GM12878 (cell line): Measurements from ENCODE around the gene CLK2. TPM values are rescaled to one million over a fixed set of nuclear protein-coding genes. Genes with fewer than 3 reads are reported as not detected.

ENCODE experiments used
- ATAC-seq: fragments of 200-7000 bp; cut with Tn5 transposase; 3 replicates; pipeline ENCODE4 v1.9.1; 2020; ENCODE audit warnings: mild to moderate bottlenecking, moderate library complexity
- BruUV-seq: library from RNA; stranded (reverse); fragments of 400-500 nt; replicated peaks from 2 replicates; lab custom pipeline; 2021; lab: Mats Ljungman, UMichigan
- CTCF ChIA-PET: fragments of 300-600 bp; sonication (Branson Sonifier 250); formaldehyde crosslinking; extraction: SDS; loops from one replicate; lab custom pipeline; 2021; ENCODE audit warnings: inconsistent platforms; lab: Yijun Ruan, JAX
- POLR2A ChIA-PET: fragments of 350-600 bp; formaldehyde crosslinking; extraction: SDS; loops from one replicate; lab custom pipeline; 2021; ENCODE audit warnings: inconsistent platforms; lab: Charles Lee
- RAD21 ChIA-PET: fragments of 300-600 bp; sonication (Branson Sonifier 250); formaldehyde crosslinking; loops from one replicate; lab custom pipeline; 2023; ENCODE audit warnings: antibody characterized with exemption; ENCODE audit not compliant: unreplicated experiment; lab: Charles Lee
- SMC1A ChIA-PET: fragments of 300-600 bp; sonication (Branson Sonifier 250); formaldehyde crosslinking; loops from one replicate; lab custom pipeline; 2023; ENCODE audit not compliant: unreplicated experiment, uncharacterized antibody; lab: Charles Lee
- DNase-seq: peaks from one replicate; pipeline ENCODE4 v3.0.0-alpha.2; 2011; ENCODE audit warnings: low read depth, low spot score
- FAIRE-seq: peaks from 3 replicates; lab custom pipeline; 2011; peaks lifted over from hg19 to GRCh38; lab: Jason Lieb, UNC
- H2AFZ ChIP-seq: 2 replicates; pipeline ENCODE4 v1.6.0; 2011; ENCODE audit warnings: low read depth, low read length, control low read depth; ENCODE audit not compliant: control insufficient read depth
- H3K27ac ChIP-seq: 2 replicates; pipeline ENCODE4 v1.5.1; 2011; ENCODE audit warnings: control low read depth; ENCODE audit not compliant: control insufficient read depth, insufficient read depth
- H3K27me3 ChIP-seq, 2 experiments: replicated peaks in 1 of 2; 2 replicates each; pipeline versions ENCODE4 v1.6.0 to v1.6.1; 2011; ENCODE audit warnings: low read length in 1 of 2; ENCODE audit not compliant: control insufficient read depth in 2 of 2, insufficient read depth in 2 of 2
- H3K36me3 ChIP-seq, 2 experiments: 2 replicates each; pipeline ENCODE4 v1.5.1; 2011; ENCODE audit warnings: low read length in 1 of 2; ENCODE audit not compliant: control insufficient read depth in 2 of 2, insufficient read depth in 2 of 2
- H3K4me1 ChIP-seq: 2 replicates; pipeline ENCODE4 v1.6.1; 2011; ENCODE audit warnings: mild to moderate bottlenecking, low read length, moderate library complexity, mixed read lengths; ENCODE audit not compliant: control insufficient read depth, insufficient read depth
- H3K4me2 ChIP-seq: 2 replicates; pipeline ENCODE4 v1.6.0; 2011; ENCODE audit warnings: control low read depth; ENCODE audit not compliant: control insufficient read depth, insufficient read depth
- H3K4me3 ChIP-seq: fragments of 200-600 bp; sonication (generic); 2 replicates; pipeline ENCODE4 v1.5.1; 2016
- H3K79me2 ChIP-seq: 2 replicates; pipeline ENCODE4 v1.6.0; 2011; ENCODE audit warnings: low read length; ENCODE audit not compliant: control insufficient read depth, insufficient read depth
- H3K9ac ChIP-seq: 2 replicates; pipeline ENCODE4 v1.8.0; 2011; ENCODE audit warnings: low read length, control low read depth, mixed read lengths; ENCODE audit not compliant: control insufficient read depth, insufficient read depth
- H3K9me3 ChIP-seq: replicated peaks from 3 replicates; pipeline ENCODE4 v1.5.1; 2011; ENCODE audit warnings: mild to moderate bottlenecking, low read length; ENCODE audit not compliant: control insufficient read depth, insufficient read depth
- H4K20me1 ChIP-seq: 2 replicates; pipeline ENCODE4 v1.6.0; 2011; ENCODE audit not compliant: control insufficient read depth, insufficient read depth
- EED ChIP-seq: sonication (generic); IDR thresholded peaks from 2 replicates; pipeline ENCODE4 v1.6.1; 2016; ENCODE audit warnings: antibody characterized with exemption, low read depth
- NFIC ChIP-seq: IDR thresholded peaks from 2 replicates; pipeline ENCODE4 v1.6.1; 2012; ENCODE audit warnings: low read depth, mild to moderate bottlenecking, inconsistent platforms, low read length, moderate library complexity
- POLR2A ChIP-seq: IDR thresholded peaks from 2 replicates; pipeline ENCODE4 v1.6.1; 2011; ENCODE audit warnings: low read depth, mild to moderate bottlenecking, low read length
- SKIL ChIP-seq: fragments of 450-650 bp; IDR thresholded peaks from 2 replicates; pipeline ENCODE4 v1.6.1; 2017; ENCODE audit warnings: mild to moderate bottlenecking, low read depth, inconsistent platforms; ENCODE audit not compliant: poor library complexity, severe bottlenecking
- SREBF2 ChIP-seq: IDR thresholded peaks from 2 replicates; pipeline ENCODE4 v1.6.1; 2012; ENCODE audit warnings: mild to moderate bottlenecking, low read length
- WGBS: methylation state at CpG from one replicate; pipeline ENCODE4 v1.1.6; 2016; ENCODE audit warnings: low lambda C conversion rate; ENCODE audit not compliant: insufficient replicate concordance, insufficient coverage; ENCODE audit errors: missing lambda C conversion rate; 5-methylcytosine and 5-hydroxymethylcytosine counted together
- in situ Hi-C: fragments of 300-500 bp; cut with MboI; formaldehyde crosslinking; loops from 9 replicates; pipeline ENCODE4 v1.14.3; 2018; ENCODE audit warnings: mixed read lengths
- intact Hi-C: fragments of 100-400 bp; cut with micrococcal nuclease; formaldehyde crosslinking; loops from one replicate; pipeline ENCODE4 v1.14.2; 2022; ENCODE audit not compliant: unreplicated experiment
- polyA plus RNA-seq, 11 experiments: library from polyadenylated mRNA; depleted of rRNA in 4 of 11; unstranded in 6 of 11; stranded (reverse) in 5 of 11; fragments of >200 nt; fragmentation: Nextera tagmentation in 4 of 11; fragmentation: Illumina TruSeq in 1 of 11; extraction: Ambion mirVana in 4 of 11; extraction: Trizol in 1 of 11; gene quantifications; 1 replicate in 1 of 11; 2 replicates in 10 of 11; pipeline versions ENCODE4 v1.2.1 to v1.2.3, GENCODE V29; 2011 to 2016; ENCODE audit warnings: inconsistent platforms in 2 of 11, missing spikeins in 2 of 11, low read depth in 1 of 11
- total RNA-seq, 4 experiments: library from RNA; depleted of rRNA in 3 of 4; stranded (reverse); fragments of >200 nt in 3 of 4; fragmentation: Illumina TruSeq in 1 of 4; extraction: Trizol in 1 of 4; gene quantifications; 2 replicates each; pipeline versions ENCODE4 v1.2.1 to v1.2.3, GENCODE V29; 2013 to 2021
- TF ChIP-seq, protein P1 (sequence below): IDR thresholded peaks from 2 replicates; pipeline ENCODE4 v1.6.1; 2012; ENCODE audit warnings: mild to moderate bottlenecking, low read depth, low read length

The CLK2 gene
- total and polyA plus RNA-seq, 10 of the 15 experiments (the other 5 are each of a cell fraction or from before 2014, with no cell fraction given), result 11.1 to 83.7 (median 36.7) TPM

GRCh38 chr1:155260276-155260675, 13.0 kb downstream of the CLK2 start:
- in situ Hi-C loops, result no loop called here

More at GRCh38 chr1:155260276-155260675, 13.0 kb downstream of the CLK2 start:
- H3K27ac ChIP-seq, result no peak overlapping the region
- H3K4me3 ChIP-seq, result no peak overlapping the region
- H4K20me1 ChIP-seq, result no peaks in the 10 kb centered on the region
- WGBS, result 94% methylated on average over 5 of the region's 5 CpGs
- peaks cover 20% of the 10 kb centered on the region for H3K79me2 ChIP-seq
- TF ChIP-seq POLR2A, result peak; percentile 25; the same call in 1 of the 2 replicates
- TF ChIP-seq, protein P1, sequence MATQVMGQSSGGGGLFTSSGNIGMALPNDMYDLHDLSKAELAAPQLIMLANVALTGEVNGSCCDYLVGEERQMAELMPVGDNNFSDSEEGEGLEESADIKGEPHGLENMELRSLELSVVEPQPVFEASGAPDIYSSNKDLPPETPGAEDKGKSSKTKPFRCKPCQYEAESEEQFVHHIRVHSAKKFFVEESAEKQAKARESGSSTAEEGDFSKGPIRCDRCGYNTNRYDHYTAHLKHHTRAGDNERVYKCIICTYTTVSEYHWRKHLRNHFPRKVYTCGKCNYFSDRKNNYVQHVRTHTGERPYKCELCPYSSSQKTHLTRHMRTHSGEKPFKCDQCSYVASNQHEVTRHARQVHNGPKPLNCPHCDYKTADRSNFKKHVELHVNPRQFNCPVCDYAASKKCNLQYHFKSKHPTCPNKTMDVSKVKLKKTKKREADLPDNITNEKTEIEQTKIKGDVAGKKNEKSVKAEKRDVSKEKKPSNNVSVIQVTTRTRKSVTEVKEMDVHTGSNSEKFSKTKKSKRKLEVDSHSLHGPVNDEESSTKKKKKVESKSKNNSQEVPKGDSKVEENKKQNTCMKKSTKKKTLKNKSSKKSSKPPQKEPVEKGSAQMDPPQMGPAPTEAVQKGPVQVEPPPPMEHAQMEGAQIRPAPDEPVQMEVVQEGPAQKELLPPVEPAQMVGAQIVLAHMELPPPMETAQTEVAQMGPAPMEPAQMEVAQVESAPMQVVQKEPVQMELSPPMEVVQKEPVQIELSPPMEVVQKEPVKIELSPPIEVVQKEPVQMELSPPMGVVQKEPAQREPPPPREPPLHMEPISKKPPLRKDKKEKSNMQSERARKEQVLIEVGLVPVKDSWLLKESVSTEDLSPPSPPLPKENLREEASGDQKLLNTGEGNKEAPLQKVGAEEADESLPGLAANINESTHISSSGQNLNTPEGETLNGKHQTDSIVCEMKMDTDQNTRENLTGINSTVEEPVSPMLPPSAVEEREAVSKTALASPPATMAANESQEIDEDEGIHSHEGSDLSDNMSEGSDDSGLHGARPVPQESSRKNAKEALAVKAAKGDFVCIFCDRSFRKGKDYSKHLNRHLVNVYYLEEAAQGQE, result no peak
- no peak for TF ChIP-seq SKIL
- TF ChIP-seq NFIC, result no peak
- TF ChIP-seq EED, result no peak
- no peak for TF ChIP-seq SREBF2
- TF ChIP-seq, all 136 proteins: peak for 1
- intact Hi-C loops, result no loop called here
- ATAC-seq, result no peak
- H2AFZ ChIP-seq, result no peak overlapping the region
- peak overlapping the region; percentile 91; the same call in 1 of the 2 replicates for H3K4me2 ChIP-seq
- no peak for FAIRE-seq
- H3K9ac ChIP-seq, result no peak overlapping the region
- no peak for DNase-seq
- RAD21 ChIA-PET, result interaction anchor here (1.0 to 4.2 kb wide), 2 partner anchors 10 to 63 kb away, joined by 3 to 26 read pairs; no protein-coding TSS in a partner anchor
- SMC1A ChIA-PET, result interaction anchor here (0.8 to 1.2 kb wide), 3 partner anchors 8 to 57 kb away, joined by 3 to 4 read pairs (median 3); no protein-coding TSS in a partner anchor
- peaks cover 11% of the 10 kb centered on the region for H3K4me1 ChIP-seq
- no peaks in the 10 kb centered on the region for H3K27me3 ChIP-seq
- POLR2A ChIA-PET, result interaction anchor here (0.6 to 1.7 kb wide), 5 partner anchors 13 to 90 kb away, joined by 3 to 5 read pairs (median 4); partner anchors contain the start of gene CLK2
- H3K9me3 ChIP-seq, result no peaks in the 10 kb centered on the region
- no TSS peak for BruUV-seq
- CTCF ChIA-PET, result interaction anchor here (1.3 to 4.3 kb wide), 4 partner anchors 10 to 67 kb away, joined by 3 to 78 read pairs (median 12); partner anchors contain the start of gene FDPS
- H3K36me3 ChIP-seq, result peaks cover 12% of the 10 kb centered on the region in 2 experiments; a peak in 3 of 4 replicates
